Measurements from ENCODE around the gene SRR.

DNA sequence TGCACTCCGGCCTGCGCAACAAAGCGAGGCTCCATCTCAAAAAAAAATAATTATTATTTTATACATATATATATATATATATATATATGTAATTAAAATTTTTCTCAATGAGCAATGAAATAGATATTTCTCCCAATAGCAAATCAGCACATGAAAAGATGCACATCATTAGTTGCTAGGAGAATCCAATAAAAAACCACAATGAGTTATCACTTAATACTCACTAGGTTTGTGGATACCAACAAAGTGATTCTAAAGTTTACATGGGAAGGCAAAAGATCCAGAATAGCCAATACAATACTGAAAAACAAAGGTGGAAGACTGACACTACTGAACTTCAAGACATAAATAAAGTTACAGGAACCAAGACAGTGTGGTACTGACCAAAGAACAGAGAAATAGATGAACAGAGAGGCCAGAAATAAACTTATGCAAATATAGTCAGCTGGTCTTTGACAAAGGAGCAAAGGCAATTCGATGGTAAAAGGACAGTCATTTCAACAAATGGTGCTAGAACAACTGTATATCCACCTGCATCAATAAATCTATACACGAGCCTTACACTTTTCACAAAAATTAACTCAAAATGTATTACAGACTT lies 13.8 kb upstream of the SRR start:
- TF ChIP-seq, protein P1, sequence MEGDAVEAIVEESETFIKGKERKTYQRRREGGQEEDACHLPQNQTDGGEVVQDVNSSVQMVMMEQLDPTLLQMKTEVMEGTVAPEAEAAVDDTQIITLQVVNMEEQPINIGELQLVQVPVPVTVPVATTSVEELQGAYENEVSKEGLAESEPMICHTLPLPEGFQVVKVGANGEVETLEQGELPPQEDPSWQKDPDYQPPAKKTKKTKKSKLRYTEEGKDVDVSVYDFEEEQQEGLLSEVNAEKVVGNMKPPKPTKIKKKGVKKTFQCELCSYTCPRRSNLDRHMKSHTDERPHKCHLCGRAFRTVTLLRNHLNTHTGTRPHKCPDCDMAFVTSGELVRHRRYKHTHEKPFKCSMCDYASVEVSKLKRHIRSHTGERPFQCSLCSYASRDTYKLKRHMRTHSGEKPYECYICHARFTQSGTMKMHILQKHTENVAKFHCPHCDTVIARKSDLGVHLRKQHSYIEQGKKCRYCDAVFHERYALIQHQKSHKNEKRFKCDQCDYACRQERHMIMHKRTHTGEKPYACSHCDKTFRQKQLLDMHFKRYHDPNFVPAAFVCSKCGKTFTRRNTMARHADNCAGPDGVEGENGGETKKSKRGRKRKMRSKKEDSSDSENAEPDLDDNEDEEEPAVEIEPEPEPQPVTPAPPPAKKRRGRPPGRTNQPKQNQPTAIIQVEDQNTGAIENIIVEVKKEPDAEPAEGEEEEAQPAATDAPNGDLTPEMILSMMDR (IDR thresholded peaks at IDR 0.05) = no peak
- no peak for TF ChIP-seq POLR2A (IDR thresholded peaks at IDR 0.05)

All from ovary (tissue), 3 donors.